Type B pancreatic cell (in vitro differentiated cells): ENCODE data around the gene ST6GALNAC5. TPM values are rescaled to one million over a fixed set of nuclear protein-coding genes. Genes with fewer than 3 reads are reported as not detected.

Source experiments
- DNase-seq: peaks from one replicate; pipeline ENCODE4 v3.0.0; 2021; ENCODE audit warnings: mixed read lengths; ENCODE audit not compliant: unreplicated experiment; ENCODE audit errors: extremely low spot score
- H3K27ac Mint-ChIP-seq: 2 replicates; pipeline ENCODE4 v1.8.0; 2021; ENCODE audit warnings: mild to moderate bottlenecking, mixed read lengths
- H3K27me3 Mint-ChIP-seq: 2 replicates; pipeline ENCODE4 v1.8.0; 2021; ENCODE audit warnings: mixed read lengths
- H3K36me3 Mint-ChIP-seq: 2 replicates; pipeline ENCODE4 v1.8.0; 2021; ENCODE audit warnings: mixed read lengths
- H3K4me1 Mint-ChIP-seq: one replicate; pipeline ENCODE4 v1.8.0; 2021; ENCODE audit warnings: mixed read lengths; ENCODE audit not compliant: unreplicated experiment
- H3K4me3 Mint-ChIP-seq: 2 replicates; pipeline ENCODE4 v1.8.0; 2021; ENCODE audit warnings: mild to moderate bottlenecking, mixed read lengths
- H3K9me3 Mint-ChIP-seq: 2 replicates; pipeline ENCODE4 v1.8.0; 2021; ENCODE audit warnings: mixed read lengths
- CTCF ChIP-seq: fragments of 200-600 bp; sonication (generic); conservative IDR thresholded peaks from 2 replicates; pipeline ENCODE4 v1.5.0; 2021; ENCODE audit warnings: antibody characterized with exemption, mild to moderate bottlenecking
- microRNA-seq: library from miRNA; unstranded; fragments of <30 nt; microRNA quantifications from one replicate; pipeline ENCODE4, GENCODE V29; 2020
- total RNA-seq: library from RNA; stranded (reverse); gene quantifications from 2 replicates; pipeline ENCODE4 v1.2.1, GENCODE V29; 2021; ENCODE audit warnings: low replicate concordance

ST6GALNAC5 gene
- total RNA-seq, 1 donor from 2014 or later, result 36.6 TPM

DNA sequence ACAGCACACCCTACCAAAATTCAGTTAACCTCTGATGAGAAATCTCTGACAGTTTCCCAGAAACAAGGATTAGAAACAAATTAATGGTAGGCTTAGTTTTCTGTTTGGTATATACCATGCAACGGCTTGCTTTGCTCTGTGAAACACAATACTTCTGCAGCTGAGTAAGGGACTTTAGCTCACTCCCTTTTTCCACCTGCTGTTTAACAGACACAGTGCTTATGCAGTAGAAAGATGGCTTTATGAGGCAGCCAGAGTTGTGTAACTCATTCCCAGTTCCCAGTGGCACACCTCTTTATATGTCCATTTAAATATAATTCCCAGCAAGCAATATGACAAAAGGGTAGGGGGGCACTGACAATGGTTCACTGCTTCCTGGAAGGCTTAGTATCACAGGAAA lies 228.0 kb downstream of the ST6GALNAC5 start:
- no peak for TF ChIP-seq CTCF
- DNase-seq, result no peak
- H3K27ac Mint-ChIP-seq, result no peak overlapping the region
- no peaks in the 10 kb centered on the region for H3K9me3 Mint-ChIP-seq
- no peak overlapping the region for H3K4me3 Mint-ChIP-seq
- no peaks in the 10 kb centered on the region for H3K4me1 Mint-ChIP-seq
- no peaks in the 10 kb centered on the region for H3K36me3 Mint-ChIP-seq
- no peaks in the 10 kb centered on the region for H3K27me3 Mint-ChIP-seq

- no peak overlapping the region for H3K27ac Mint-ChIP-seq
- H3K4me1 Mint-ChIP-seq, result no peaks in the 10 kb centered on the region
- no peak for DNase-seq
- H3K36me3 Mint-ChIP-seq, result no peaks in the 10 kb centered on the region
- no peaks in the 10 kb centered on the region for H3K27me3 Mint-ChIP-seq
- H3K4me3 Mint-ChIP-seq, result no peak overlapping the region
- no peak for TF ChIP-seq CTCF
- no peaks in the 10 kb centered on the region for H3K9me3 Mint-ChIP-seq
Observed at GRCh38 chr1:77096496-77097255, 229.4 kb downstream of the ST6GALNAC5 start.

- Mint-ChIP-seq H3K27ac (no peak overlapping the region), H3K4me1 (no peaks in the 10 kb centered on the region), H3K27me3 (no peaks in the 10 kb centered on the region), H3K9me3 (no peaks in the 10 kb centered on the region), H3K36me3 (no peaks in the 10 kb centered on the region), H3K4me3 (no peak overlapping the region)
- no peak for DNase-seq
- no peak for TF ChIP-seq CTCF
Observed at GRCh38 chr1:77100875-77101274, 233.6 kb downstream of the ST6GALNAC5 start.

DNA sequence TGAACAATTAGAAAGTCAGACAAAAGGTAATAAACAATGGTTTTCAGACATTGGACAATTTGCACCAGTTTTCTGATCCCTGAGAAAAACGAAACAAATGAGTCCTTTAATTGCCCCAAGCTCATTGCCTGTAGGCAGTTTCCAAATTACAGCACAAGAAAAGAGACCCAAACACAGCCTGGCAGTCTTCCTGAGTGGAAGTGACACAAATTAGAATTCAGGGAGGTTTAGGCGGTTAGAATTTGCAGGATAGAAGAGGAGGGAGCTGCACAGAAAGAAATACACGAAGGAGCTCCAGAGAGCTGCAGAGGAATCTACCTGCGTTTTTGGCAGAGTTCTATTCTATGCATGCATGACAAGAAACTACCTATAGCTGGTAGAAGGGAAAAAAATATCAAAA lies 236.2 kb downstream of the ST6GALNAC5 start:
- H3K27me3 Mint-ChIP-seq, result no peaks in the 10 kb centered on the region
- H3K4me1 Mint-ChIP-seq, result no peaks in the 10 kb centered on the region
- H3K4me3 Mint-ChIP-seq, result no peak overlapping the region
- DNase-seq, result no peak
- no peak for TF ChIP-seq CTCF
- H3K36me3 Mint-ChIP-seq, result no peaks in the 10 kb centered on the region
- no peaks in the 10 kb centered on the region for H3K9me3 Mint-ChIP-seq
- no peak overlapping the region for H3K27ac Mint-ChIP-seq

GRCh38 chr1:77104672-77105071 lies 237.4 kb downstream of the ST6GALNAC5 start:
- no peak for DNase-seq
- Mint-ChIP-seq H3K9me3 (no peaks in the 10 kb centered on the region), H3K4me3 (no peak overlapping the region), H3K27me3 (no peaks in the 10 kb centered on the region), H3K27ac (no peak overlapping the region), H3K4me1 (no peaks in the 10 kb centered on the region), H3K36me3 (no peaks in the 10 kb centered on the region)
- TF ChIP-seq CTCF, result no peak

Small RNAs within 50 kb of the gene (microRNA-seq; reads per million reads assigned to microRNA genes)
- not detected for gene MIR7156
